ENCODE measurements around the gene TP53BP2.
"Not testable (repeated sequence)": the region's sequence is repeated elsewhere in the genome, so short reads cannot be mapped to it uniquely, and the experiment has no call there.

Gene TP53BP2

GRCh38 chr1:223849352-223850254, 3.9 kb upstream of the TP53BP2 start:
- DNase-seq = no peak

DNA sequence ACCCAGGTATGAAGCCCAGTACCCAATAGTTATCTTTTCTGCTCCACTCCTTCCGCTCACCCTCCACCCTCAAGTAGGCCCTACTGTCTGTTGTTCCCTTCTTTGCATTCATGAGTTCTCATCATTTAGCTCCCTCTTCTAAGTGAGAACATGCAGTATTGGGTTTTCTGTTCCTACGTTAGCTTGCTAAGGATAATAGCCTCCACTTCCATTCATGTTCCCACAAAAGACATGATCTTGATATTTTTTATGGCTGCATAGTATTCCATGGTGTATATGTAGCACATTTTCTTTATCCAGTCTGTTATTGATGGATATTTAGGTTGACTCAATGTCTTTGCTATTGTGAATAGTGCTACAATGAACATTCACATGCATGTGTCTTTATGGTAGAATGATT, 2.8 kb upstream of the TP53BP2 start:
- no peak for DNase-seq

DNA sequence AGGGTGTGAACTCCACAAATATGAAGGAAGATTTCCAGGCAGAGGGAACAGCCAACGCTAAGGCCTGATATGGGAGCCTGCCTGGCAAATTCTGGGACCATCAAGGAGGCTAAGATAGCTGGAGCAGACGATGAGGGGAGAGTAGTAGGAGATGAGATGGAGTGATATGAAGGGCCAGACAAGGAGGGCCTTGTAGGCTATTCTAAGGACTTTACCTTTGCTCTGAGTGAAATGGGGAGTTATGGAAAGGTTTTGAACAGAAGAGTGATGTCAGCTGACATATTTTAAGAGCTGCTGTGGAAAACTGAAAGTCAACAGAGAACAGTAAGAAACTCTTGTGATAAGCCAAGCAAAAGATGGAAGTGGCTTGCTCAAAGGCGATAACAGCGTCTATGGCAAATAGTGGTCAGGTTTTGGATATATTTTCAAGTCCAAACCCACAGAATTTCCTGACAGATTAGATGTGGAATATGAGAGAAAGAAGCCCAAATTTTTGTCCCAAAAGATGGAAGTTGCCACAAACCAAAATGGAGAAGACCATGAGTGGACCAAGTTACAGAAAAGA, 2.1 kb upstream of the TP53BP2 start:
- DNase-seq = no peak

DNA sequence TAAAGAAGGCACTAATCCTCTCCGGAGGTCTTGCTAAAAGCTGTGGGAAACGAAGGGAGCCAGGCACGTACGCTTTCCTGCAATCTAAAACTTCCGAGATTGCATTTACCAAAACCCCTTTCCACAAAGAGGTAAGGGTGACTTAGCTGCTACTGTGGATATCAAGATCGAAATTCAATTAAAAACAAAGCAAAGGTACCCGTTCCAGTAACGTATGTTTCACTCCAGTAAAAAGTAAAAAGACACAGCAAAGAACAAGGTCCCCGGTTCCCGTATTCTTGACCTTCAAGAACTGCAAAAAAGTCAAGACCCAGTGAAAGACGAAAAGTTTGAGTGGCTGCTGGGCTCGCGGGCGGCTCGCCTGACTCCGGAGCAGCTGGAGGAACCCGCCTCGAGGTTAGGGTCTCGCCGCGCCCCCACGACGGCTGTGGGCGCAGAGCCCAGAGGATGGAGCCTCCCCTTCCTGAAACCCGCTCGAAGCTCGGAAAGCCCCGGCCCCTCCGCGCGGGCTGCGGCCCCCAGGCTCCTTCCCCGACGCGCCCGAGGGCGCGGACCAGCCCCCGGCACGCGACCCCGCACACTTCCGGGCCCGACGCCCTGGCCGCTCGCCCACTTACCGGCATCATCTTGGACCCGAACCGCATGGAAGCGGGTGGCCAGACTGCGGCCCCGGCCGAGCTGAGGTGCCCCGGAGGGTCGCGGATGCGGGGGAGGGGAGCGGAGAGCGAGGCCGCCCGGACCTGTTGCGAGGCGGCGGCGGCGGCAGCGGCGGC, 524 bp downstream of the TP53BP2 start:
- peak; percentile 59 for DNase-seq

- DNase-seq = peak; percentile 77
Observed at GRCh38 chr1:223844787-223845036, 1.0 kb downstream of the TP53BP2 start.

DNA sequence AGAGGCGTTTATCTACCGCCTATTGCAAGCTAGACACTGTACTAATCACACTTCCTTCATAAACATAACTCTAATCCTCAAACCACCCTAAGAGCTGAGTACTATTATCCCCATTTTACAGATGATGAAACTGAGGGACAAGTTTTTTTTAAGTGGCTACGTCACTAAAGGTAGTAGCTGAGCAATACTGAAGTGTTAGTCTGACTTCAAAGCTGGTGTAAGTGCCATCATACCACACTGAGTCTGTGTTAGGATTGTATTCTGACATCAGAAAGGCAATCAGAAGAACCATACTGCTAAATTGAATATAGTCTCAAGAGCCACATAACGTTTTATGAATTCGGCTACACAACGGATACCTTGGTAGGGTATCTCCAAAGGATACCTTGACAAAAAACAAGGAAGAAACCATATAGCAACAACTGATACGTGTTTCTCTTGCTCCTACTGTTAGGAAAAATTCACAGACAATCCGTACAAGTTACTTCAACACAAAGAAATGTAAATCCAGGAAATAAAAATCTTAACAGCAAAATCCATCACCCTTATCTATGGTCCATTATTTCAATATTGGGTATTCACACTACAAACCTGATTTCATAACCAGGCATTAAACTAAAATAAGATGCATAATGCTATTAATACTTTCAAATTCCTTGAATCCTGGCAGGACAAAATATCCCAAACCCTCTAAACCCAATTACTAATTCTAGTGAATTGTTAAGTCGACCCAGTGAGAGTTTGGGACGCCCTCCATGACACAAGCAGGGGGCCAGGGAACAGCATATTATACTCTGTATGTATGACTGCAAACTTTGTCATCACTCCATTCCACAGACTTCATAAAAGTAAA, 1.6 kb downstream of the TP53BP2 start:
- DNase-seq = no peak

- no peak for DNase-seq
Observed at GRCh38 chr1:223842784-223843183, 3.0 kb downstream of the TP53BP2 start.

DNA sequence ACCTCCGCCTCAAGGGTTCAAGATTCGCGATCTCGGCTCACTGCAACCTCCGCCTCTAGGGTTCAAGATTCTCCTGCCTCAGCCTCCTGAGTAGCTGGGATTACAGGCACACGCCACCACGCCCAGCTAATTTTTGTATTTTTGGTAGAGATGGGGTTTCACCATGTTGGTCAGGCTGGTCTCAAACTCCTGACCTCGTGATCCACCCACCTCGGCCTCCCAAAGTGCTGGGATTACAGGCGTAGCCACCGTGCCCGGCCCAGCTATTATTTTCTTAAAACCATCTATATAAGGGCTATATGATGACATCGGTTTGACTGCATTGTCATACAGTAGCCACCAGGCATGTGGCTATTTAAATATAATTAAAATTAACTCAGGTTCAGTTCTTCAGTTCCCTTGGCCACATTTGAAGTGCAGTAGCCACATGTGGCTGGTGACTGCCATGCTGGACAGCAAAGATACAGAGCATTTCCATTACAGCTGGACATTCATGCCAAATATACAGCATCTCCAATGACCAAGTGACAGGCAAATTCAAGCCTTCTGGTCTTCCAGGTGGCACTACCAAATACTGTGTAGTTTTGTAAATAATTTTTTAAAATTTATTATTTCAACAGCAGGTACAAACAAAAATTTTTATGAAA, 3.6 kb downstream of the TP53BP2 start:
- not testable (repeated sequence) for DNase-seq

GRCh38 chr1:223840254-223840653, 5.5 kb downstream of the TP53BP2 start:
- DNase-seq = no peak

DNA sequence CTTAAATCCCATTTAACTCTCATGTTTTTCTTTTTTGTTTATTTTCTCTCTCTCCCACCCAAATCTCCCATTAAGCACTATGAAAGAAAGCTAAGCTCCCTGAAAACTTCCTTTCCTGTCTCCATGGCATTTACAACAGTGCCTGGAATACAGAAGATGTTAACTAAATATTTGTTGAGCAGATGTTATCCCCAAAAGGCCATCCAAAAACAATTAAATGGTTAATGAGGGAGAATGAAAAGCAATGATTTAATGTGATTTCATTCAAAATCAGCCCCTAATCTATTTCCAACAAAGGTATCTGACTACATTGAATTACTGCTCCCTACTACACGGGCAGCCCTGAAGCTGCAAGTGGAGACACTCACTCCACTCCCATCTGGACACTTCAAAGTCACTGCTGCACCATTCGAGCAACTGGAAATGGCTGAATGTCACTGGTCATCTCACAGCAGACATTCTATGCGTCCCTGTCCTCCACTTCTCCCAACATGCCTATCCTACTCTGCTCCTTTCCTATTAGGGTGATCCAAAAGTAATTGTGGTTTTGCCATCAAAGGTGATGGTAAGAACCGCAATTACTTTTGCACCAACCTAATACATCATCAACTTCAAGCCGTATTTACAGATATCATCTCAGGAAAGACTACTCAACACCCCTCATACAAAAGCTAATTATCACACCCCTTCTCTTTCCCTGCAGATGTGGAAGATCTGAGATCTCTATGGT, 7.5 kb downstream of the TP53BP2 start:
- DNase-seq = no peak

DNA sequence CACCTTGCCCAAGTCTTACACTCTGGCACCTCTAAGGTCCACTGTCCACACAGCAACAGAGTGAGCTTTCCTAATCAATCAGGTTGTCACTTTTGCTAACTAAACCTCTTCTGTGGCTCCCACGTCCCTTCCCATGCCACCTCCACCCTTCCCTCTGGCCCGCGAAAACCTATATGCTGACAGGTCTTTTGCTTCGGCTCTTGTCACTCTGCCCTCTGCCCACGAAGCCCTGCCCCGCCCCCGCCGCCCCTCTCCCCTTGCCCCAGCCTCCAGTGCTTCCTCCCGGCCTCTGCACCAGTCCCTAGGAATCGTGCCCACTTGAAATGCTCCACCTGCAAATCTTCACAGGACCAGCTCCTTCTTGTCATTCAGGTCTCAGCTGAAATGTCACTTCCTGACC, 8.1 kb downstream of the TP53BP2 start:
- DNase-seq = no peak

GRCh38 chr1:223837206-223837605, 8.5 kb downstream of the TP53BP2 start:
- DNase-seq = no peak

DNA sequence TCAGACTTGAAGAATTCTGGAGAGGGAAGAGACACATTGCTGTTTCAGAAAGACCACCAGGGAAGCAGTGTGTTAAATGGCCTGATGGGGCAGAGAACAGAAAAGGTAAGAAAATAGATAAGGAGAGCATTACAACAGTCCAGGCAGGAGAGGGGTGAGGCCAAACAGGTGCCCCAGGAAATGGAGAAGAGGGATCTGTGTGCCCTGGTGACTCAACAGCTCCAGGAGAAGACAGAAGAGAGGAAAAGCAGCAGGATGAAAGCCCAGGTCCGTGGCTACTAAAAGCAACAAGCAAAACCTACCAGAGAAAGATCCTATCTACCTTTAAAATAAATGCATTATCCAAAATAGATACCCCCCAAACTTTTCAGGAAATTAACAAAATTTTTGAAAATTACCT, 9.2 kb downstream of the TP53BP2 start:
- DNase-seq = no peak

DNA sequence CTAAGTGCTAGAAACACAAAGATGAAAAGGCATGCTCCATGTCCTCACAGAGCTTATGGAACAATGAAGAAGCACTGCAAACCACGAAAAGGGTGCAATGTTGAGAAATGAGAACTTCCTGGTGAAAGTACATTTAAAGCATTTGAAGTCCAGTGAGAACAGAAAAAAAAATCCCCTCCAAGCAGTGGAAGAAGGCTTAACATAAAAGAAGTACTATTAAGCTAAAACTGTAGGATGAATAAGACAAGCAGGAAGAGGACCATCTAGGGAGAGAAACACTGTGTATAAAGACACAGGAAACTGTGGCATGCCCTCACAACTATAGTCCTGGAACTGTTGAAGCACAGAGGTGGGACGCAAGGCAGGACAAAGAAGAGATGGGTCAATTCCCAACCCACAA, 10.0 kb downstream of the TP53BP2 start:
- DNase-seq = no peak

GRCh38 chr1:223834660-223835263, 11.0 kb downstream of the TP53BP2 start:
- peak; percentile 20 for DNase-seq

DNA sequence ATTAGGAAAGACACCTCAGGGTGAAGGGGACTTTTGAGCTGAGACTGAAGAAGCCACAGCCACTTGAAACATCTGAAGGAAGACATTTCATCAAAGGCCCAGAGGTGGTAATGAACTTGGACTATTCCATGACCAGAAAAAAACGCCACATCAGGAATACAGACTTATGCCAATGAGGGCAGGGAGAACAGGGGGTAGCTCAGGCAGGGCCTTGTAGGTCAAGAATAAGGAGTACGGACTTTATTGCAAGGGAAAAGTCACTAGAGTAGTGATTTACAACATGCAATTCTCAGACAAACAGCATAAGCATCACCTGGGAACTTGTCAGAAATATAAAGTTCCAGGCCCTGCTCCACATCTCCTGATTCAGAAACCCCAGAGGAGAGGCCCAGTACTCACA, 11.8 kb downstream of the TP53BP2 start:
- no peak for DNase-seq

DNA sequence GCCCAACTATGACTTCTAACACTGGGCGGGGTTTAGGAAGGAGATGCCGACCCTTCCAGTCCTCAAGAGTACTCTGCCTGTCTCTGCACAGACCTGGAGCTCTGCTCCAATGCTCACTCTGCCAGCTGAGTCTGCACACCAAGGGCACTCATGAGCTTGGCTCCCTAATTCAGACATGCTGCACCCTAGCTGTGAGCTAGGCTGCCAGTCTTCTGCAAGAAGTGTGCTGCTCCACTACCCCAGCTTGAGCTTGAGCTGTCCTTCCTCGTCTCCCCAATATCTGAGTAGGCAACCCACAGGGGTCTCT, 13.2 kb downstream of the TP53BP2 start:
- DNase-seq = peak; percentile 37

DNA sequence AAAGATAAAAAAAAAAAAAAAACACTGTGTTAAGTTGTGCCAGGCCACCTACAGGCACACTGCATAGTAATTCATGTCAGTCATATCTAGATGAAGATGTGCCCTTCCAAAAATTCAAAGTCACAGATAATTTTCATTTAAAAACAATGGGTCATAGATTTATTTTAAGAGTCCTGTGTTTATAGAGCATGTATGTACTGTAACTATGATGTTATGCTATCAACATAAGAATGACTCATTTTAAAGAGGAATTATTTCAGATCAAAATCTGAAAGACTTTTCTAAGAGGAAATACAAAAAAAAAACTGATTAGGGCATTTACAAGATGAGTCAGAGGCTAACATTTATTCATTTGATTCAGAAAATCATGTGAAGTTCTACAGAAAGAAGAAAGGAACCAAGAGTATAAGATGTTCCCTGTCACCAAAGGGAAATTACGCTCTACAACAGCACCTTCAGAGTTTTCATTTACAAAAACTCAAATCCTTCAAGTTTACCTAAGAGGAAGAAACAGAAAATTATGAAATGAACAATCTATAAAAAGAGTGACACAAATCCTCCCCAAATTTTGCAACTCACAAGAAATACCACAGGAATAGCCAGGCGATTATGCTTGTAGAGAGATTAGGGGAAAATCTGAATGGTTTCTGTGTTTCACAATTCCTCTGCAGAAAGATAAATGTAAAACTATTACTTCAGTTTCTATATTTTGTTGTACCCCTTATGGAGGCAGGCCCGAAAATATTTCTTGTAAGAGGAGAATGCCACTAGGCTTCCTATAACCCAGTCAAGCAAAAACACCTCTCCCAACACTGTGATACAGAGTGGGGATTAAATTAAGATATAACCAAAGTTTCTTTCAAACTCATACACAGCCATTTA, 13.8 kb downstream of the TP53BP2 start:
- no peak for DNase-seq

DNA sequence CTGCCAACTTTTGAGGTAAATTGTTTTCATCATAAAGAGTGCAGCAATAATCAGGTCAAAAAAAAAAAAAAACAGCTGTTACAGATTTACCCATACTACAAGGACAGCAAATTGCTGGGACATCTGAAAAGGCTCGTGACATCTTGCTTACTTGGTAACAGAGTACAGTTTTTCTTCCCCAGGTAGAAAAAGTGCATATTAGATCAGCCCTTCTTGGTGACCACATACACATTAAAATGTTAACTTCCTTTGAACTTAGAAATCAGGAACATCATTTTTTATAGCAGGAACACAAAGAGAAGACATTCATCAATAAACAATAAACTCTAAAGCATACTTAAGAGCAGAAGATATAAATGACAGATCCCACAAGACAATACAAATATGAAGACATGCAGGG, 16.1 kb downstream of the TP53BP2 start:
- DNase-seq = no peak

DNA sequence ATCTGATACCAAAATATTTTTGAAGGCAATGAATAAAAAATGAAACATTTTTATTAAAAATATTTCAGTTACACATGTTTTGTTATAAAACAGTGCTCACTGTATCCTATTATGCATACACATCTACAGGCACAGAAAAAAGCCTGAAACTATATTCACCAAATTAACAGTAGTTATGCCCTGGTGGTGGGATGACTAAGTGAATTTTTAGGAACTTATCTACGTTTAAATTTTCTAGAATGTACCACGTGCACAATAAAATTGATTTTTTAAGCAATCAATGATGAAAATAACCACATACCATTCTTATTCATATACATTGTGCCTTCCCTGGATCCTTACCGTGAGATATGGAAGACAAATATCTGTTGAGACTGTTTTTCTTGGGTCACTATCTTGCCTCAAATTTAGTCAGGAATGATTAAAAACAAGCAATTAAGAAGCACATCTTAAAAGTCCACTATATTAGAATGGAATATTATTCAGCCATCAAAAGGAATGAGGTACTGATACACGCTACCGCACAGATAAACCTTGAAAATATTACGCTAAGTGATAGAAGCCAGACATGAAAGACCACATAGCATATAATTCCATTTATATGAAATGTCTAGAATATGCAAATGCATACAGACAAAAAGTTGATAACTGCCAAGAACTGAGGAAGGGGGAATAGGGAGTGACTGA, 17.4 kb downstream of the TP53BP2 start:
- DNase-seq = no peak

Measured in stimulated activated CD4-positive, alpha-beta T cell treated with anti-CD3 and anti-CD28 coated beads, Interleukin-15, amount 100 ng/mL, for 24 hours (primary cell).